Ishikawa (cell line): ENCODE results near the gene SERPINA3.

Experiments
- CEBPB ChIP-seq: IDR thresholded peaks from 2 replicates; pipeline ENCODE4 v1.6.1; 2012
- CREB1 ChIP-seq: IDR thresholded peaks from 2 replicates; pipeline ENCODE4 v1.6.1; 2012; ENCODE audit warnings: low read depth
- EGR1 ChIP-seq: IDR thresholded peaks from 2 replicates; pipeline ENCODE4 v1.6.1; 2012
- EP300 ChIP-seq: IDR thresholded peaks from 2 replicates; pipeline ENCODE4 v1.6.1; 2012; ENCODE audit warnings: borderline replicate concordance
- FOXM1 ChIP-seq: IDR thresholded peaks from 2 replicates; pipeline ENCODE4 v1.6.1; 2012; ENCODE audit warnings: low read depth, borderline replicate concordance
- MAX ChIP-seq: IDR thresholded peaks from 2 replicates; pipeline ENCODE4 v1.6.1; 2012
- NFIC ChIP-seq: IDR thresholded peaks from 2 replicates; pipeline ENCODE4 v1.6.1; 2012
- RAD21 ChIP-seq: IDR thresholded peaks from 2 replicates; pipeline ENCODE4 v1.6.1; 2012; ENCODE audit warnings: low read depth
- REST ChIP-seq: IDR thresholded peaks from 2 replicates; pipeline ENCODE4 v1.6.1; 2012; ENCODE audit warnings: low read depth, mild to moderate bottlenecking
- TAF1 ChIP-seq: IDR thresholded peaks from 2 replicates; pipeline ENCODE4 v1.6.1; 2012; ENCODE audit warnings: low read depth, mild to moderate bottlenecking
- TCF12 ChIP-seq: IDR thresholded peaks from 2 replicates; pipeline ENCODE4 v1.6.1; 2012; ENCODE audit warnings: low read depth
- TEAD4 ChIP-seq: IDR thresholded peaks from 2 replicates; pipeline ENCODE4 v1.6.1; 2012
- USF1 ChIP-seq: IDR thresholded peaks from 2 replicates; pipeline ENCODE4 v1.6.1; 2012
- YY1 ChIP-seq: IDR thresholded peaks from 2 replicates; pipeline ENCODE4 v1.6.1; 2012; ENCODE audit warnings: low read depth
- ZBTB7A ChIP-seq: IDR thresholded peaks from 2 replicates; pipeline ENCODE4 v1.6.1; 2012; ENCODE audit warnings: low read depth

Gene SERPINA3

GRCh38 chr14:94649543-94650443, 37.6 kb downstream of the SERPINA3 start:
- TF ChIP-seq TCF12 (no peak), TEAD4 (no peak), CREB1 (no peak), FOXM1 (no peak), CEBPB (no peak)

- TF ChIP-seq CREB1 = no peak
- no peak for TF ChIP-seq USF1
- no peak for TF ChIP-seq CEBPB
- no peak for TF ChIP-seq TCF12
- no peak for TF ChIP-seq YY1
- no peak for TF ChIP-seq TAF1
- TF ChIP-seq EP300 = no peak
- no peak for TF ChIP-seq REST
- TF ChIP-seq TEAD4 = no peak
- no peak for TF ChIP-seq ZBTB7A
- TF ChIP-seq MAX = no peak
- no peak for TF ChIP-seq RAD21
- TF ChIP-seq NFIC = no peak
Measured at GRCh38 chr14:94650444-94650775, 38.2 kb downstream of the SERPINA3 start.

- TF ChIP-seq FOXM1 (no peak), CREB1 (no peak), TEAD4 (no peak), REST (no peak), USF1 (no peak), TCF12 (no peak), RAD21 (no peak), YY1 (no peak), CEBPB (no peak), MAX (no peak), TAF1 (no peak), ZBTB7A (no peak), NFIC (no peak), EGR1 (no peak), EP300 (no peak)
Measured at GRCh38 chr14:94650806-94651805, 38.9 kb downstream of the SERPINA3 start.

- TF ChIP-seq TCF12 (no peak), CREB1 (no peak), USF1 (no peak), RAD21 (no peak), EP300 (no peak), ZBTB7A (no peak), YY1 (no peak), FOXM1 (no peak), TEAD4 (no peak), EGR1 (no peak), REST (no peak), TAF1 (no peak), CEBPB (no peak), MAX (no peak), NFIC (no peak)
Measured at GRCh38 chr14:94653321-94653720, 41.1 kb downstream of the SERPINA3 start.
